GM23338 (cell line): ENCODE data around the gene C1R.

Experiments used
- CREB1 ChIP-seq: fragments of 250-450 bp; sonication (Bioruptor Pico); IDR thresholded peaks from 2 replicates; pipeline ENCODE4 v1.5.0; 2020; ENCODE audit warnings: low read depth, mild to moderate bottlenecking, moderate library complexity
- EZH2 ChIP-seq: fragments of 200-600 bp; sonication (generic); IDR thresholded peaks from one replicate; pipeline ENCODE4 v1.8.0; 2017; ENCODE audit warnings: antibody characterized with exemption, mild to moderate bottlenecking, low read depth; ENCODE audit not compliant: unreplicated experiment
- EZH2phosphoT487 ChIP-seq: fragments of 200-600 bp; sonication (generic); IDR thresholded peaks from one replicate; pipeline ENCODE4 v1.8.1; 2018; ENCODE audit warnings: antibody characterized with exemption; ENCODE audit not compliant: unreplicated experiment
- JUNB ChIP-seq: IDR thresholded peaks from one replicate; pipeline ENCODE4 v1.6.1; 2016; ENCODE audit warnings: antibody characterized with exemption; ENCODE audit not compliant: unreplicated experiment
- POLR2AphosphoS5 ChIP-seq: IDR thresholded peaks from 2 replicates; pipeline ENCODE4 v1.6.1; 2016; ENCODE audit warnings: antibody characterized with exemption, low read depth
- REST ChIP-seq: IDR thresholded peaks from one replicate; pipeline ENCODE4 v1.6.1; 2018; ENCODE audit warnings: antibody characterized with exemption; ENCODE audit not compliant: unreplicated experiment
- ZNF114 ChIP-seq: fragments of 250-450 bp; sonication (Bioruptor Pico); IDR thresholded peaks from 2 replicates; pipeline ENCODE4 v1.5.0; 2020; ENCODE audit warnings: mild to moderate bottlenecking, moderate library complexity
- TF ChIP-seq, protein P1 (sequence below), 2 experiments: fragments of 200-600 bp in 1 of 2; sonication (generic) in 1 of 2; conservative IDR thresholded peaks; 2 replicates each; pipeline versions ENCODE4 v1.5.1 to v1.6.1; 2016 to 2017; ENCODE audit warnings: antibody characterized with exemption in 2 of 2, low read depth in 2 of 2, mild to moderate bottlenecking in 2 of 2, moderate library complexity in 1 of 2
- TF ChIP-seq, protein P2 (sequence below): IDR thresholded peaks from 2 replicates; pipeline ENCODE4 v1.6.1; 2016; ENCODE audit warnings: antibody characterized with exemption

DNA sequence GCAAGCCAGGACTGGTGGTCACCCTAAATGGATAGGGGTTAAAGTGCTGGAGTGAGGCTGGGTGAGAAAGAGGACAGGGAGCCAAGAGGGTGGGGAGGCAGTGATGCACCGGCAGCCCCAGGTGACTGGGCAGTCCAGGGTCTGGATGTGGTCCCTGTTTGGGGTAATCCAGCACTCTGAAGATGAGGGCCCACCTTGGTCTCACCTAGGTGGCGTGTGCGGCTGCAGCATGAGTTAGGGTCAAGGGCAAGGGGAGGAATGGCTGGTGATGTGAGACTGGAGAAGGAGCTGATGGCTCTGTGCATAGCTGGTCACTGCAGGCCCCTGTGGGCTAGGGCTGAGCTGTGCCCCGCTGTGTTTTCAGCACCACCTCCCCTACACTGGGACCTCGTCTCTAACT, 18.4 kb upstream of the C1R start:
- TF ChIP-seq, protein P1, sequence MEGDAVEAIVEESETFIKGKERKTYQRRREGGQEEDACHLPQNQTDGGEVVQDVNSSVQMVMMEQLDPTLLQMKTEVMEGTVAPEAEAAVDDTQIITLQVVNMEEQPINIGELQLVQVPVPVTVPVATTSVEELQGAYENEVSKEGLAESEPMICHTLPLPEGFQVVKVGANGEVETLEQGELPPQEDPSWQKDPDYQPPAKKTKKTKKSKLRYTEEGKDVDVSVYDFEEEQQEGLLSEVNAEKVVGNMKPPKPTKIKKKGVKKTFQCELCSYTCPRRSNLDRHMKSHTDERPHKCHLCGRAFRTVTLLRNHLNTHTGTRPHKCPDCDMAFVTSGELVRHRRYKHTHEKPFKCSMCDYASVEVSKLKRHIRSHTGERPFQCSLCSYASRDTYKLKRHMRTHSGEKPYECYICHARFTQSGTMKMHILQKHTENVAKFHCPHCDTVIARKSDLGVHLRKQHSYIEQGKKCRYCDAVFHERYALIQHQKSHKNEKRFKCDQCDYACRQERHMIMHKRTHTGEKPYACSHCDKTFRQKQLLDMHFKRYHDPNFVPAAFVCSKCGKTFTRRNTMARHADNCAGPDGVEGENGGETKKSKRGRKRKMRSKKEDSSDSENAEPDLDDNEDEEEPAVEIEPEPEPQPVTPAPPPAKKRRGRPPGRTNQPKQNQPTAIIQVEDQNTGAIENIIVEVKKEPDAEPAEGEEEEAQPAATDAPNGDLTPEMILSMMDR (conservative IDR thresholded peaks at IDR 0.05; ENCODE audit: low read depth in 2 of 2), result no peak
- no peak for TF ChIP-seq EZH2phosphoT487
- TF ChIP-seq, protein P2, sequence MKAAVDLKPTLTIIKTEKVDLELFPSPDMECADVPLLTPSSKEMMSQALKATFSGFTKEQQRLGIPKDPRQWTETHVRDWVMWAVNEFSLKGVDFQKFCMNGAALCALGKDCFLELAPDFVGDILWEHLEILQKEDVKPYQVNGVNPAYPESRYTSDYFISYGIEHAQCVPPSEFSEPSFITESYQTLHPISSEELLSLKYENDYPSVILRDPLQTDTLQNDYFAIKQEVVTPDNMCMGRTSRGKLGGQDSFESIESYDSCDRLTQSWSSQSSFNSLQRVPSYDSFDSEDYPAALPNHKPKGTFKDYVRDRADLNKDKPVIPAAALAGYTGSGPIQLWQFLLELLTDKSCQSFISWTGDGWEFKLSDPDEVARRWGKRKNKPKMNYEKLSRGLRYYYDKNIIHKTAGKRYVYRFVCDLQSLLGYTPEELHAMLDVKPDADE, result no peak
- no peak for TF ChIP-seq REST
- TF ChIP-seq POLR2AphosphoS5, result no peak
- TF ChIP-seq EZH2, result no peak
- no peak for TF ChIP-seq ZNF114 (CRISPR knock-in tag)
- no peak for TF ChIP-seq JUNB
- no peak for TF ChIP-seq CREB1 (CRISPR knock-in tag)
